K562 (cell line): ENCODE data around the gene CRAT. TPM values are rescaled to one million over a fixed set of nuclear protein-coding genes. Genes with fewer than 3 reads are reported as not detected.

Experiments used
- BRD9 ChIP-seq: fragments of 450-650 bp; IDR thresholded peaks from 2 replicates; pipeline ENCODE4 v1.6.1; 2018; ENCODE audit warnings: low read depth; ENCODE audit not compliant: partially characterized antibody
- CREB5 ChIP-seq: fragments of 250-450 bp; sonication (Bioruptor Pico); IDR thresholded peaks from 2 replicates; pipeline ENCODE4 v1.5.0; 2020; ENCODE audit warnings: mild to moderate bottlenecking
- DMBX1 ChIP-seq: fragments of 250-450 bp; sonication (Bioruptor Pico); IDR thresholded peaks from 2 replicates; pipeline ENCODE4 v1.8.0; 2022; ENCODE audit warnings: inconsistent platforms, mild to moderate bottlenecking, moderate library complexity, borderline replicate concordance
- HMGN3 ChIP-seq: IDR thresholded peaks from 2 replicates; pipeline ENCODE4 v1.6.1; 2011; ENCODE audit warnings: borderline replicate concordance, low read depth, mild to moderate bottlenecking, mixed read lengths, low read length; ENCODE audit not compliant: insufficient read length; ENCODE audit errors: extremely low read depth
- KAT7 ChIP-seq: sonication (generic); formaldehyde crosslinking; IDR thresholded peaks from 2 replicates; pipeline ENCODE4 v1.8.0; 2022; ENCODE audit warnings: missing genetic modification reagents, mild to moderate bottlenecking, borderline replicate concordance
- NR2C2 ChIP-seq, 2 experiments: fragments of 200-800 bp in 1 of 2; sonication (Bioruptor generic) in 1 of 2; sonication (generic) in 1 of 2; formaldehyde crosslinking in 1 of 2; IDR thresholded peaks; 2 replicates each; pipeline versions ENCODE4 v1.6.1 to v1.8.0; 2016 to 2022; ENCODE audit warnings: mild to moderate bottlenecking in 1 of 2, missing compliant biosample characterization in 1 of 2, missing genetic modification characterization in 1 of 2, missing genetic modification reagents in 1 of 2
- POLR2A ChIP-seq: fragments of 450-650 bp; conservative IDR thresholded peaks from 2 replicates; pipeline ENCODE4 v1.6.1; 2016
- REST ChIP-seq, 2 experiments: fragments of 450-650 bp; formaldehyde crosslinking in 1 of 2; IDR thresholded peaks; 2 replicates each; pipeline versions ENCODE4 v1.4.0 to v1.6.1; 2014 to 2020; ENCODE audit warnings: mild to moderate bottlenecking in 2 of 2, borderline replicate concordance in 1 of 2, low read depth in 1 of 2
- SAP30 ChIP-seq: fragments of 200-600 bp; sonication (generic); IDR thresholded peaks from 2 replicates; pipeline ENCODE4 v1.6.1; 2012; ENCODE audit warnings: borderline replicate concordance, low read depth, mild to moderate bottlenecking, moderate library complexity, low read length, control low read depth, inconsistent platforms; ENCODE audit not compliant: insufficient read depth, poor library complexity, severe bottlenecking
- STAT5A ChIP-seq: IDR thresholded peaks from 2 replicates; pipeline ENCODE4 v1.6.1; 2012; ENCODE audit warnings: low read length, inconsistent platforms, borderline replicate concordance
- TGIF2 ChIP-seq: sonication (generic); formaldehyde crosslinking; IDR thresholded peaks from 2 replicates; pipeline ENCODE4 v1.8.1; 2022; ENCODE audit warnings: mild to moderate bottlenecking, missing genetic modification reagents, moderate library complexity
- ZKSCAN8 ChIP-seq: fragments of 200-800 bp; sonication (Bioruptor generic); IDR thresholded peaks from 2 replicates; pipeline ENCODE4 v1.6.1; 2016; ENCODE audit warnings: missing genetic modification characterization, missing compliant biosample characterization
- ZNF583 ChIP-seq: fragments of 250-450 bp; sonication (Bioruptor Pico); IDR thresholded peaks from 2 replicates; pipeline ENCODE4 v1.4.0; 2020
- ZNF740 ChIP-seq, 3 experiments: fragments of 200-800 bp in 1 of 3; sonication (Bioruptor generic) in 1 of 3; sonication (generic) in 1 of 3; formaldehyde crosslinking in 1 of 3; IDR thresholded peaks; 2 replicates each; pipeline versions ENCODE4 v1.6.1 to v1.8.0; 2016 to 2022; ENCODE audit warnings: mild to moderate bottlenecking in 2 of 3, missing compliant biosample characterization in 2 of 3, missing genetic modification characterization in 2 of 3, missing genetic modification reagents in 1 of 3
- polyA plus RNA-seq, 8 experiments: library from polyadenylated mRNA; depleted of rRNA in 4 of 8; stranded (reverse) in 5 of 8; unstranded in 3 of 8; fragments of >200 nt; fragmentation: Nextera tagmentation in 2 of 8; fragmentation: Illumina TruSeq in 1 of 8; extraction: Ambion mirVana in 2 of 8; extraction: Trizol in 1 of 8; gene quantifications; 2 replicates each; pipeline versions ENCODE4 v1.2.1 to v1.2.3, GENCODE V29; 2011 to 2014; ENCODE audit warnings: inconsistent platforms in 1 of 8, missing spikeins in 1 of 8
- total RNA-seq, 7 experiments: library from RNA; depleted of rRNA in 6 of 7; stranded (reverse); fragments of >200 nt in 6 of 7; fragmentation: Illumina TruSeq in 2 of 7; extraction: Trizol in 2 of 7; gene quantifications; 2 replicates each; pipeline versions ENCODE4 v1.2.1 to v1.2.3, GENCODE V29; 2011 to 2021; ENCODE audit warnings: low replicate concordance in 1 of 7

Gene CRAT
- total and polyA plus RNA-seq, 9 of the 15 experiments (the other 6 are each of a cell fraction or from before 2014, with no cell fraction given): 0.20 to 13.8 (median 5.4) TPM

GRCh38 chr9:129110740-129111527 lies at the start of gene CRAT, which contains the start of gene PTPA (continued):
- TF ChIP-seq NR2C2 (CRISPR knock-in tag; IDR thresholded peaks at IDR 0.05) (0 out of 2 replicates have a peak, but pooled peaks have one; percentile 23), NR2C2 (tag; IDR thresholded peaks at IDR 0.05) (peak; percentile 69), STAT5A (no peak; the same call in 1 of the 2 replicates), CREB5 (no peak), ZKSCAN8 (CRISPR knock-in tag) (no peak), POLR2A (peak; percentile 98), SAP30 (peak; percentile 90), KAT7 (CRISPR knock-in tag) (no peak), BRD9 (peak; percentile 76), DMBX1 (CRISPR knock-in tag) (peak; percentile 43; the same call in 1 of the 2 replicates), TGIF2 (no peak), ZNF740 (CRISPR knock-in tag; IDR thresholded peaks at IDR 0.05) (0 out of 2 replicates have a peak, but pooled peaks have one; percentile 13), ZNF740 (tag; IDR thresholded peaks at IDR 0.05) (no peak), ZNF583 (CRISPR knock-in tag) (0 out of 2 replicates have a peak, but pooled peaks have one; percentile 60), REST (IDR thresholded peaks at IDR 0.05; ENCODE audit: borderline replicate concordance) (0 out of 2 replicates have a peak, but pooled peaks have one; percentile 27), REST (CRISPR knock-in tag; IDR thresholded peaks at IDR 0.05; ENCODE audit: low read depth) (peak; percentile 52; the same call in 1 of the 2 replicates), HMGN3 (peak; percentile 62)
